HepG2 (cell line): ENCODE results near the gene KDM5B. TPM values are rescaled to one million over a fixed set of nuclear protein-coding genes. Genes with fewer than 3 reads are reported as not detected.

ENCODE experiments used
- ATAC-seq: fragments of 200-7000 bp; cut with Tn5 transposase; 3 replicates; pipeline ENCODE4 v1.9.1; 2020; ENCODE audit warnings: mild to moderate bottlenecking, moderate library complexity
- BruUV-seq: library from RNA; stranded (reverse); fragments of 400-500 nt; replicated peaks from 2 replicates; lab custom pipeline; 2021; lab: Mats Ljungman, UMichigan
- CTCF ChIA-PET: fragments of 300-600 bp; formaldehyde crosslinking; extraction: SDS; loops from one replicate; lab custom pipeline; 2021; ENCODE audit warnings: low total read pairs, inconsistent platforms, low intra/inter-chr PET ratio; lab: Yijun Ruan, JAX
- POLR2A ChIA-PET: fragments of 350-600 bp; sonication (Branson Sonifier 250); formaldehyde crosslinking; loops from one replicate; lab custom pipeline; 2020; ENCODE audit warnings: antibody characterized with exemption, inconsistent platforms; lab: Yijun Ruan, JAX
- DNase-seq: peaks from one replicate; pipeline ENCODE4 v3.0.0-alpha.2; 2015; ENCODE audit warnings: low spot score
- FAIRE-seq: peaks from 3 replicates; lab custom pipeline; 2011; peaks lifted over from hg19 to GRCh38; lab: Jason Lieb, UNC
- H2AFZ ChIP-seq: one replicate; pipeline ENCODE4 v1.6.1; 2011; ENCODE audit warnings: low read length, inconsistent platforms
- H3K27ac ChIP-seq: fragments of 300-600 bp; 3 replicates; pipeline ENCODE4 v1.8.0; 2011; ENCODE audit warnings: mixed run types, mild to moderate bottlenecking, mixed read lengths, low read length, inconsistent platforms; ENCODE audit not compliant: insufficient read depth; ENCODE audit errors: extremely low read length
- H3K27me3 ChIP-seq, 2 experiments: fragments of 200-600 bp in 1 of 2; 2 replicates in 1 of 2; 3 replicates in 1 of 2; pipeline versions ENCODE4 v1.6.0 to v1.8.0; 2011; ENCODE audit warnings: low read length in 2 of 2, mild to moderate bottlenecking in 2 of 2, moderate library complexity in 2 of 2, inconsistent platforms in 1 of 2; ENCODE audit not compliant: insufficient read depth in 2 of 2, control insufficient read depth in 1 of 2
- H3K36me3 ChIP-seq, 2 experiments: fragments of 200-600 bp in 1 of 2; replicated peaks in 1 of 2; 2 replicates in 1 of 2; 3 replicates in 1 of 2; pipeline versions ENCODE4 v1.5.1 to v1.8.0; 2011; ENCODE audit warnings: low read length in 2 of 2, inconsistent platforms in 1 of 2; ENCODE audit not compliant: insufficient read depth in 2 of 2, control insufficient read depth in 1 of 2
- H3K4me1 ChIP-seq: 2 replicates; pipeline ENCODE4 v1.5.1; 2012; ENCODE audit warnings: low read length, inconsistent platforms; ENCODE audit not compliant: insufficient read depth
- H3K4me2 ChIP-seq: 2 replicates; pipeline ENCODE4 v1.6.0; 2011; ENCODE audit warnings: low read depth, low read length, inconsistent platforms
- H3K4me3 ChIP-seq, 3 experiments: fragments of 200-600 bp in 1 of 3; sonication (generic), shearing (Covaris generic) in 1 of 3; replicated peaks in 1 of 3; 2 replicates each; pipeline ENCODE4 v1.5.1; 2011 to 2016; ENCODE audit warnings: low read length in 3 of 3, inconsistent platforms in 2 of 3, low read depth in 2 of 3, mild to moderate bottlenecking in 2 of 3, control low read depth in 1 of 3, mixed read lengths in 1 of 3; ENCODE audit not compliant: insufficient read depth in 1 of 3
- H3K79me2 ChIP-seq: one replicate; pipeline ENCODE4 v1.6.1; 2011; ENCODE audit warnings: low read length, inconsistent platforms; ENCODE audit not compliant: insufficient read depth
- H3K9ac ChIP-seq: 2 replicates; pipeline ENCODE4 v1.6.0; 2011; ENCODE audit warnings: mild to moderate bottlenecking, low read depth, low read length, inconsistent platforms; ENCODE audit not compliant: insufficient read depth
- H3K9me3 ChIP-seq: 2 replicates; pipeline ENCODE4 v1.5.1; 2012; ENCODE audit warnings: mild to moderate bottlenecking, low read length
- H4K20me1 ChIP-seq: 2 replicates; pipeline ENCODE4 v1.6.0; 2011; ENCODE audit warnings: inconsistent platforms, mild to moderate bottlenecking, low read length, moderate library complexity; ENCODE audit not compliant: insufficient read depth
- CERS6 ChIP-seq: sonication (generic); formaldehyde crosslinking; IDR thresholded peaks from 2 replicates; pipeline ENCODE4 v1.5.0; 2020; ENCODE audit warnings: missing genetic modification reagents
- MAFF ChIP-seq: IDR thresholded peaks from 2 replicates; pipeline ENCODE4 v1.6.1; 2011; ENCODE audit warnings: low read depth, low read length, improper control_type of control experiment
- MAFK ChIP-seq, 2 experiments: IDR thresholded peaks in 1 of 2; conservative IDR thresholded peaks in 1 of 2; 2 replicates each; pipeline ENCODE4 v1.6.1; 2011; ENCODE audit warnings: improper control_type of control experiment in 2 of 2, low read length in 2 of 2
- MAZ ChIP-seq, 2 experiments: sonication (generic) in 1 of 2; formaldehyde crosslinking in 1 of 2; IDR thresholded peaks; 2 replicates each; pipeline versions ENCODE4 v1.5.0 to v1.6.1; 2012 to 2020; ENCODE audit warnings: low read depth in 2 of 2, mild to moderate bottlenecking in 2 of 2, borderline replicate concordance in 1 of 2, improper control_type of control experiment in 1 of 2, low read length in 1 of 2, missing genetic modification reagents in 1 of 2, moderate library complexity in 1 of 2
- PBX2 ChIP-seq: IDR thresholded peaks from 2 replicates; pipeline ENCODE4 v1.6.1; 2016; ENCODE audit warnings: control low read depth
- PHB2 ChIP-seq: fragments of 450-650 bp; IDR thresholded peaks from 2 replicates; pipeline ENCODE4 v1.6.1; 2018; ENCODE audit not compliant: partially characterized antibody
- ZNF687 ChIP-seq: sonication (generic); formaldehyde crosslinking; IDR thresholded peaks from 2 replicates; pipeline ENCODE4 v1.5.1; 2020; ENCODE audit warnings: mild to moderate bottlenecking, missing genetic modification reagents, moderate library complexity
- ZNF800 ChIP-seq: sonication (generic); formaldehyde crosslinking; IDR thresholded peaks from 2 replicates; pipeline ENCODE4 v1.4.0; 2020; ENCODE audit warnings: missing genetic modification reagents
- ZXDC ChIP-seq: sonication (generic); formaldehyde crosslinking; IDR thresholded peaks from 2 replicates; pipeline ENCODE4 v1.5.0; 2020; ENCODE audit warnings: mild to moderate bottlenecking, missing genetic modification reagents
- WGBS: methylation state at CpG from one replicate; pipeline ENCODE4 v1.1.6; 2017; ENCODE audit warnings: low lambda C conversion rate; 5-methylcytosine and 5-hydroxymethylcytosine counted together
- in situ Hi-C: cut with HindIII; loops from 2 replicates; pipeline ENCODE4 v1.10.0; 2017; ENCODE audit warnings: low pct_unique_long_range_greater_than_20kb; ENCODE audit not compliant: extremely low pct_ligation_motif_present
- intact Hi-C: fragments of 100-400 bp; cut with micrococcal nuclease; formaldehyde crosslinking; loops from one replicate; pipeline ENCODE4 v1.10.0; 2022; ENCODE audit not compliant: unreplicated experiment
- polyA plus RNA-seq, 8 experiments: library from polyadenylated mRNA; depleted of rRNA in 3 of 8; stranded (reverse) in 7 of 8; unstranded in 1 of 8; fragments of >200 nt; fragmentation: Illumina TruSeq in 4 of 8; extraction: Trizol in 4 of 8; gene quantifications; 2 replicates each; pipeline versions ENCODE4 v1.2.1 to v1.2.3, GENCODE V29; 2011 to 2016; ENCODE audit warnings: low read depth in 4 of 8, missing spikeins in 1 of 8, mixed read lengths in 1 of 8; ENCODE audit not compliant: insufficient read depth in 1 of 8
- total RNA-seq, 5 experiments: library from RNA; depleted of rRNA; stranded (reverse); fragments of >200 nt; fragmentation: Illumina TruSeq; extraction: Trizol; gene quantifications; 2 replicates each; pipeline ENCODE4 v1.2.3, GENCODE V29; 2016; ENCODE audit warnings: low read depth in 1 of 5

The KDM5B gene
- total and polyA plus RNA-seq, 2 of the 13 experiments (the other 11 are each of a cell fraction or from before 2014, with no cell fraction given), result 34.2 to 35.4 TPM

- Histone ChIP-seq H3K27me3 (peaks cover 21 to 76% of the 10 kb centered on the region in 2 experiments), H3K9me3 (no peaks in the 10 kb centered on the region), H3K36me3 (no peaks in the 10 kb centered on the region), H2AFZ (no peak within 1 kb of the TSS), H3K79me2 (no peaks in the 10 kb centered on the region), H3K4me3 (peak within 1 kb of the TSS; percentile 19 to 60 (median 23); a peak in 3 of 6 replicates), H3K4me1 (0 out of 2 replicates have a peak, but pooled peaks cover 8% of the 10 kb centered on the region), H3K9ac (no peak within 1 kb of the TSS), H3K27ac (no peak within 1 kb of the TSS), H4K20me1 (no peaks in the 10 kb centered on the region; the same call in 1 of the 2 replicates), H3K4me2 (peak within 1 kb of the TSS; percentile 58)
- WGBS, result 19% methylated on average over 11 of the region's 64 CpGs
- POLR2A ChIA-PET, result no interaction called here
- BruUV-seq, result no TSS peak
- in situ Hi-C loops, result loop anchor here (10.0 kb wide), 1 partner anchor 516 kb away; the partner anchor contains the start of gene LGR6
- no peak for DNase-seq
- no peak for FAIRE-seq
- ATAC-seq, result peak; percentile 84
- CTCF ChIA-PET, result no interaction called here
- intact Hi-C loops, result loop anchor here (10.0 kb wide), 3 partner anchors 206 to 366 kb away; partner anchors contain the start of genes PPP1R12B and UBE2T
- TF ChIP-seq ZXDC (CRISPR knock-in tag) (0 out of 2 replicates have a peak, but pooled peaks have one; percentile 24), PHB2 (no peak), CERS6 (CRISPR knock-in tag) (no peak), ZNF800 (CRISPR knock-in tag) (no peak), MAFK (conservative IDR thresholded peaks at IDR 0.05 in 1 of 2, IDR thresholded peaks at IDR 0.05 in 1 of 2; ENCODE audit: low read length in 2 of 2) (peak; percentile 57 to 66), PBX2 (CRISPR knock-in tag) (no peak), MAFF (peak; percentile 24; the same call in 1 of the 2 replicates), MAZ (IDR thresholded peaks at IDR 0.05; ENCODE audit: borderline replicate concordance, low read depth, low read length) (no peak), MAZ (CRISPR knock-in tag; IDR thresholded peaks at IDR 0.05; ENCODE audit: low read depth) (peak; percentile 63), ZNF687 (peak; percentile 41)
These were observed 97.9 kb downstream of the KDM5B start, which contains the start of gene SYT2 for GRCh38 chr1:202710070-202711045. SYT2 (minus strand) TSS chr1:202710454; CDS start chr1:202605772, 104,682 bp downstream.
